GM08714 (cell line): Measurements from ENCODE around the gene KLHL6.
"Not testable (repeated sequence)": the region's sequence is repeated elsewhere in the genome, so short reads cannot be mapped to it uniquely, and the experiment has no call there.

ENCODE experiments used
- H3K4me3 ChIP-seq: fragments of 200-500 bp; sonication (Bioruptor generic); 2 replicates; pipeline ENCODE4 v1.5.1; 2014; ENCODE audit warnings: mild to moderate bottlenecking, low read length, inconsistent platforms
- ZNF274 ChIP-seq: IDR thresholded peaks from 2 replicates; pipeline ENCODE4 v1.6.1; 2012; ENCODE audit warnings: mild to moderate bottlenecking, low read depth, low read length

The KLHL6 gene

DNA sequence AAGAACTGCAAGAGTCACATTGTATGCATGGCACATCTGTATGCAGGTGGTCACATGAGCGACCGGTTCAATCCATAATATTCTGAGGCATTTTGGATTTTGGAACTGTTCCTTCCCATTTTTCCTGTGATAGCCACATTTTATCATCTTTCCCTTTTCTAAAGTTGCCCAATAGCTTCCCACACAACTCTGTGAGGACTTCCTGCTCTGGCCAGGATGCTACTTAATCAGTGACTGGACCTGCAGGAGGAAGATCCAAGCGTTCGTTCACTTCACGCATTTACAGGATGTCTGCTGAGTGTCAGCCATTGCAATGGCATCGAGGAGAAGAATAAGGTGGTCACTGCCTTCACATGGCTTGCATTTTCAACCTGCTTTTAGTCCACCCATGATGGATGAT is 9.8 kb downstream of the KLHL6 start:
- no peak overlapping the region for H3K4me3 ChIP-seq
- TF ChIP-seq ZNF274 = no peak

DNA sequence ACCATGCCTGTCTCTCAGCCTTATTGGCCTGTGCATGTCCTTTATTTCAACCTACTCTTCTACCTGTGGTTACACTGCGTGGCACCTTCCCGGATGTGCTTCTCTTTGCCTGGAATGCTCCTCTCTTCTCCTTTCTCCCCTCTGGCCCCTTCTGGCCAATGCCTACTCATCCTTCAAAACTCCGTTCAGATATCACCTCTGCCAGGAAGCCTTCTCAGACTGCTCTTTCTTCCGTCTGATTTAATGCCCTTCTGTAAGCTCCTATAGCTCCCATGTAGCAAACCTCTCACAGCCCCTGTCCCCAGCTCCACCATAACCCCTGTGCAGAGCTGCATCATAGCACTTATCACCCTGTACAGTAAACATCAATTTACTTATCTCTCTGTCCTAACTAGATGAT is 13.2 kb downstream of the KLHL6 start:
- no peak for TF ChIP-seq ZNF274
- H3K4me3 ChIP-seq = no peak overlapping the region

GRCh38 chr3:183541738-183542137 is 13.8 kb downstream of the KLHL6 start:
- no peak for TF ChIP-seq ZNF274
- H3K4me3 ChIP-seq = no peak overlapping the region

DNA sequence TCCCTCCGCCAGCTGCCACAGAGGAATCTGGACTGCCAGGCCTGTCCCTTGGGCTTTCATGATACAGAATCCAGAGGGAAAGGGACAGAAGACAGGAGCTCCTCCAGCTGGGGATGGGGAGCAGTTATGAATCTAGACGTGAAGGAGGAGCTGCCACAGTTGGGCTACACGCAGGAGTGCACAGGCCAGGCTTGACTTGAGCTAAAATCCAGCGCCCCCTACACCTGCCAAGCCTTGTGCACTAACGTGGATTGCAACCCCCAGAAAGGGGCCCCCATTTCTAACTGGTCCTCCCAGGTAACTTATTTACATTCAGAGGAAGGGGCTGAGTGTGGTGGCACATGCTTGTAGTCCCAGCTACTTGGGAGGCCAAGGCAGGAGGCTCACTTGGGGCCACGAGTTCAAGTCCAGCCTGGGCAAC is 14.3 kb downstream of the KLHL6 start:
- TF ChIP-seq ZNF274 = no peak
- H3K4me3 ChIP-seq = no peak overlapping the region

GRCh38 chr3:183540501-183541234 is 14.8 kb downstream of the KLHL6 start:
- no peak overlapping the region for H3K4me3 ChIP-seq
- TF ChIP-seq ZNF274 = no peak

DNA sequence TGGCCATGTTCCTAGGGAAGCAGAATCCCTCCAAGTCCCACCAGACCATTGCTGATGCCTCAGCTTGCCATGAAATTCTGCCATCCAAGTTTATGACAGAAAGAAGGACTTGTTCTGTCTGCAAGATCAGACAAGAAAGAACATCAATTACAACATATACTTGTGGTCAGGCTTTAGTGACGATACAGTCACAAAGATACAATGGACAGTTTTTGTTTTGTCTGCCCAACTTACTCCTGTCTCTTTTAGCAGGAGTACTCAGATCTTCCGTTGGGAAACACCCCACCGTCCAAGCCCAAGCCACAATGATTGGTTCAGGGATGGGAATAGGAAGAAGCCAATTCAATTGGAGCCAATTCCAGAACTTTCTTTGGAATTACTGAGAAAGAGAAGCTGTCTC is 15.7 kb downstream of the KLHL6 start:
- no peak for TF ChIP-seq ZNF274

DNA sequence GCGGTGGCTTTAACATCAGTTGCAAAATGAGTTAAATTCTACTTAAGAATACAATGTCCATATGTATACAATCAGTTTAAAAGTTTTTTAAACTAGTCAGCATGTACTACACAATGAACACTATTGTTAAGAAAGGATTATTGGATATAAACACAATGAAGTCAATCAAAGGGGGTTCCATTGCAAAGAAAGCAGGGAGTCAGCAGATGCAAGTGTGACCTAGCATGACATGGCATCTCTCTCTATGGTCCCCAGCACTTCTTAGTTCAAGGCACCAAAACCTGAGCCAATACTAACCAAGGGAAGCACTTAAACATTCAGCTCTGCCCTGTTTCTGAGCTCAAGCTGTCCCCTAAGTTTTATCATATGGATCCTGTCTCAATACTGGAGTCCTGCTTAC is 17.0 kb downstream of the KLHL6 start:
- TF ChIP-seq ZNF274 = no peak
- H3K4me3 ChIP-seq = no peak overlapping the region

More for the DNA sequence above, 15.7 kb downstream of the KLHL6 start:
- H3K4me3 ChIP-seq = no peak overlapping the region

DNA sequence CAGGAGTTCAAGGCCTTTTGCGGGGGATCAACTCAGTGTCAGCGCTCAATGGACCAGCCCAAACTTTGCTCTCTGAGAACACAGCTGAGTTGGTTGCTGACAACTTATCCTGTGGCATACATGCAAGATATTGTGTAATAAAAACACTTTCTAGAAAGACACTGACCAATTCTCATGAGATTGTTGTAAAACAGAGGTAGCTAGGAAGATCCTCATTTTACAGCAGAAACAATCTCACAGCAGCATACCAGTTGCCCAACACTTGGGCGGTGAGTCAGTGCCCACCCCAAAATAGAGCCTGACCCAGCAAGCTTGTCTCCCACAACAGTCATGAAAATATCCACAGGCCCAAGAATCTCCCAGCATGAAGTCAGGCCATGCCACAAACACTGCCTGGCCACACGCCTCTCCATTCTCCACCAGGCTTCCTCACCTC is 18.2 kb downstream of the KLHL6 start:
- no peak overlapping the region for H3K4me3 ChIP-seq
- no peak for TF ChIP-seq ZNF274

- no peak for TF ChIP-seq ZNF274
- no peak overlapping the region for H3K4me3 ChIP-seq
Measured at GRCh38 chr3:183536238-183536880, 19.1 kb downstream of the KLHL6 start.

- TF ChIP-seq ZNF274 = no peak
- H3K4me3 ChIP-seq = no peak overlapping the region
Measured at GRCh38 chr3:183534249-183534648, 21.3 kb downstream of the KLHL6 start.

DNA sequence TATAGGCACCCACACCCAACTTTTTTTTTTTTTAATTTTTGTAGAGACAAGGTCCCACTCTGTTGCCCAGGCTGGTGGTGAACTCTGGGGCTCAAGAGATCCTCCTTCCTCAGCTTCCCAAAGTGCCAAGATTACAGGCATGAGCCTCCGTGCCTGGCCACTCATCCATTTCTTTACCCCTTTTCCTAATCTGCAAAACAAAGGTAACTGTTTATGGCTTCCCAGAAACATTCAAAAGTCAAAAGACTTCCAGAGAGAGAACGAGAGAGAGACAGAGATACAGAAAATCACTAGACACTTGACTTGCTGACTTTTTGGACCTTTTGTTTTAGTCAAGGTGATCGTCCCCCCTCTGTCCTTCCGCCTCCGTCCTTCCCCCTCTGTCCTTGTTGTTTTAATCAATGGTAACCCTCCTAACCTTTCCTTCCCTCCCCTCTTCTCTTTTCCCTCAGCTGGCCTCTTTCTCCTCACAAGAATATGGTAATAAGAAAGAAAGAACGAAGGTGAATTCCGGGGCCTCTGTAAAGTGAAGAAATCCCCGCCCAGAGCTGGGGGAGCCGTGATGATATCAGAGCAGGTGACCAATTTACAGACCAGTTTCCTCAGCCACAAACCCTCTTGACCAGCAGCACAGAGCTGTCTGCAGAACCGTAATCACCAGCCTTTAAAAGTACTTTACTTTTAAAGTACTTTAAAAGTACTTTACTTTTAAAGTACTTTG is 21.9 kb downstream of the KLHL6 start:
- H3K4me3 ChIP-seq = no peak overlapping the region
- no peak for TF ChIP-seq ZNF274

DNA sequence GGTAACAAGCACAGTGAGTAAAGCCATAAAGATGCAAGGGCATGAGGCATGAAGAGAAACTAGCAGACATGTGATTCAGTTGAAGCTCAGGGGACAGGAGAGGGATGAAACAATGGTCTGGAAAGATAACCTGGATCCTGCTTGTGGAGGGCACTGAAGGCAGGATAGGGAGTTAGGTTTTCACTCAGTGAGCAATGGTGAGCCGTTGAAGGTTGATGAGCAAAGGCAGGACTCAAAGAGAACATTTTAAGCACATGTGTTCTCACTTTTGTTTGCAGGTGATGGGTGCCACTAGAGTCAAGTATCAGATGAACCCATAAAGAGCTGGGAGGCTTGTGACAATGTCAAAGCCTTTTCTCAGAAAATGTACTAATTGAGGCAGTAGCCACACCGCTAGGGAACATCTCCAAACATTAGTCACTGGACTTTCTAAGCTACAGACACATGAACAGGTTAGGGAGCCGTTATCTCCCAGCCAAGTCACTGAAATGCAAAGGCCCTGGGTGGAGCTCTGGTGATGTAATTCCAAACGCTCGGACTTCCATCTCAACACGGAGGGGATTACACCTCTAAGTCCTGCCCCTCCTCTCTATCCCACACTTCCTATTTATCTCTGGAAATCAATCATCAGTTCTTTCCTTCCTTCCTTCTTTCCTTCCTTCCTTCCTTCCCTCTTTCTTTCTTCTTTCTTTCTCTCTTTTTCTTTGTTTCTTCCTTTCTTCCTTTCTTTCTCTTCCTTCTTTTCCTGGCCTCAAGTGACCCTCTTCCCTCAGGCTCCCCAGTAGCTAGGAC is 22.7 kb downstream of the KLHL6 start:
- no peak for TF ChIP-seq ZNF274
- H3K4me3 ChIP-seq = no peak overlapping the region

DNA sequence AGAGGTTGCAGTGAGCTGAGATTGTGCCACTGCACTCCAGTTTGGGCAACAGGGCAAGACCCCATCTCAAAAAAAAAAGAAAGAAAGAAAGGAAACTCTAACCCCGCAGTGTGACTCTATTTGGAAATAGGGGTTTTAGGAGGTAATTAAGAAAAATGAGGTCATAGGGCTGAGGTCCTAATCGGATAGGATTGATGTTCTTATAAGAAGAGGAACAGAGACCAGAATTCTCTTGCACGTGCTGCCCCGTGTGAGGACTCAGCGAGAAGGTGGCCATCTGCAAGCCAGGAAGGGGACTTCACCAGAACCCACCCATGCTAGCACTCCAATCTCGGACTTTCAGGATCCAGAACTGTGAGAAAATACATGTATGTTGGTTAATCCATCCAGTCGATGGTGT is 25.8 kb downstream of the KLHL6 start:
- no peak overlapping the region for H3K4me3 ChIP-seq
- TF ChIP-seq ZNF274 = no peak

DNA sequence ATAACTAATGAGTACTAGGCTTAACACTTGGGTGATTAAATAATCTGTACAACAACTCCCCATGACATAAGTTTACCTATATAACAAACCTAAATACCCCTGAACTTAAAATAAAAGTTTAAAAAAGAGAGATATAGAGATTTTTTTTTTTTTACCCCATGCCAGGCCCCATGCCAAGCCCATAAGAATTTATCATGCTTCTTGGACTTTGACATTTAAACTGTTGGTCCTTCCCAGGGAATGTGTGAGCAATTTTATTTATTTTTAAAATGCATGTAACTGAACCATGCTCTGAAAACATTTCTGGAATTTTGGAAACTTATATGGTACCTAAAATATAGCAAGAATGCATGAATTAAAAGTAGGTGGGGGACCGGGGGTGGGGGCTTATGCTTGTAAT is 26.3 kb downstream of the KLHL6 start:
- no peak overlapping the region for H3K4me3 ChIP-seq
- TF ChIP-seq ZNF274 = no peak

- not testable (repeated sequence) for H3K4me3 ChIP-seq
Measured at GRCh38 chr3:183528758-183529157, 26.7 kb downstream of the KLHL6 start.
